ENCODE results near the gene LCN6.
A peak's percentile ranks its signal among the peaks of the same experiment; 100 is the strongest.

Gene LCN6

DNA sequence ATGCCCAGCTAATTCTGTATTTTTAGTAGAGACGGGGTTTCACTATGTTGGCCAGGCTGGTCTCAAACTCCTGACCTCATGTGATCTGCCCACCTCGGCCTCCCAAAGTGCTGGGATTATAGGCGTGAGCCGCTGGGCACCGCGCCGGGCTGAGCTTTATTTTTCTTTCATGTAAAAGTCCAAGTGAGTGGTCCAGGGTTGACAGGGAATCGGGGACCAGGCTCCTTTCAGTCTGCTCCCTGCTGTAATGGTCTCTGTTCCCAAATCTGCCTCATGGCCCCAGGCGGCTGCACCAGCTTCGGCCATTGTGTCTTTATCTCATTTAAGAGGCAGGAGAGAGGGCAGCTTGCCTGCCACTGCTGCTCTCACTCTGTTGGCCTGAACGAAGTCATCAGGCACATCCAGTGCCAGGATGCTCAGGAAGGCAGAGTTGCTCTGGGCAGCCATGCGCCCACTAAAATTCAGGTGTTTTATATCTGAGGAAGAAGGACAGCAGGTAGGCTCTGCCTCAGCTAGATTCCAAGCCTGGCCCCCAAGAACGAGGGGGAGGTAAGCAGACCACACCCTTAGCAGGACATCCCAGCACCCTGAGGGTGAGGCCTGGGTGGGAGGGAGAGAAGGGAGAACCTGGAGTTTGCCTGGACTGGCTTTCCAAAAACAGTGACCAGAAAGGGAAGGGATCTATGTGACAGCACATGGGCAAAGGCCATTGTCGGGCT lies 46.1 kb upstream of the LCN6 start:
- no peak overlapping the region for H3K27ac ChIP-seq (ENCODE audit: low read depth, low read length)
- H2BK120ac ChIP-seq (ENCODE audit: insufficient read depth, low read length, poor library complexity), result no peak overlapping the region
- H3K36me3 ChIP-seq (ENCODE audit: control insufficient read depth in 1 of 2, insufficient read depth in 2 of 2, low read length in 2 of 2), result peaks cover 8 to 13% of the 10 kb centered on the region in 2 experiments
- H3K4me3 ChIP-seq (ENCODE audit: low read depth, low read length), result no peak overlapping the region
- H2BK12ac ChIP-seq (ENCODE audit: low read length), result no peak overlapping the region
- H3K4me1 ChIP-seq (ENCODE audit: control insufficient read depth in 1 of 2, insufficient read depth in 2 of 2, low read length in 2 of 2), result peaks cover 26 to 32% of the 10 kb centered on the region in 2 experiments
- H3K18ac ChIP-seq (ENCODE audit: low read length), result peak overlapping the region; percentile 28
- H3K4ac ChIP-seq (ENCODE audit: low read depth, low read length), result no peak overlapping the region
- H2AFZ ChIP-seq (ENCODE audit: insufficient read depth, low read length, poor library complexity), result no peak overlapping the region
- H3K27me3 ChIP-seq (ENCODE audit: insufficient read depth, low read length), result no peaks in the 10 kb centered on the region
- H3K14ac ChIP-seq (ENCODE audit: low read length), result peak overlapping the region; percentile 14
- no peak overlapping the region for H3K23ac ChIP-seq (ENCODE audit: low read length)
- no CpG with 5 or more reads among the region's 14 CpGs for whole genome bisulfite sequencing (ENCODE audit: extremely low coverage, insufficient coverage, insufficient read length)
- no peak overlapping the region for H4K12ac ChIP-seq (ENCODE audit: low read depth, low read length)
- H2BK5ac ChIP-seq (ENCODE audit: low read depth, low read length, poor library complexity), result no peak overlapping the region
- H3K4me2 ChIP-seq (ENCODE audit: low read length), result no peak overlapping the region
- H4K8ac ChIP-seq (ENCODE audit: low read depth, low read length), result no peak overlapping the region
- no peak overlapping the region for H2AK5ac ChIP-seq (ENCODE audit: low read length)
- H3K9ac ChIP-seq (ENCODE audit: low read length), result no peak overlapping the region
- peaks cover 13% of the 10 kb centered on the region for H3K79me1 ChIP-seq (ENCODE audit: low read length)
- DNase-seq, result no peak
- peaks cover 5% of the 10 kb centered on the region for H3K79me2 ChIP-seq (ENCODE audit: control insufficient read depth, insufficient read depth, low read length, poor library complexity)
- peak overlapping the region; percentile 16 for H4K91ac ChIP-seq (ENCODE audit: low read depth, low read length)
- peaks cover 2% of the 10 kb centered on the region for H3K9me3 ChIP-seq (ENCODE audit: insufficient read depth, low read depth, low read length)

DNA sequence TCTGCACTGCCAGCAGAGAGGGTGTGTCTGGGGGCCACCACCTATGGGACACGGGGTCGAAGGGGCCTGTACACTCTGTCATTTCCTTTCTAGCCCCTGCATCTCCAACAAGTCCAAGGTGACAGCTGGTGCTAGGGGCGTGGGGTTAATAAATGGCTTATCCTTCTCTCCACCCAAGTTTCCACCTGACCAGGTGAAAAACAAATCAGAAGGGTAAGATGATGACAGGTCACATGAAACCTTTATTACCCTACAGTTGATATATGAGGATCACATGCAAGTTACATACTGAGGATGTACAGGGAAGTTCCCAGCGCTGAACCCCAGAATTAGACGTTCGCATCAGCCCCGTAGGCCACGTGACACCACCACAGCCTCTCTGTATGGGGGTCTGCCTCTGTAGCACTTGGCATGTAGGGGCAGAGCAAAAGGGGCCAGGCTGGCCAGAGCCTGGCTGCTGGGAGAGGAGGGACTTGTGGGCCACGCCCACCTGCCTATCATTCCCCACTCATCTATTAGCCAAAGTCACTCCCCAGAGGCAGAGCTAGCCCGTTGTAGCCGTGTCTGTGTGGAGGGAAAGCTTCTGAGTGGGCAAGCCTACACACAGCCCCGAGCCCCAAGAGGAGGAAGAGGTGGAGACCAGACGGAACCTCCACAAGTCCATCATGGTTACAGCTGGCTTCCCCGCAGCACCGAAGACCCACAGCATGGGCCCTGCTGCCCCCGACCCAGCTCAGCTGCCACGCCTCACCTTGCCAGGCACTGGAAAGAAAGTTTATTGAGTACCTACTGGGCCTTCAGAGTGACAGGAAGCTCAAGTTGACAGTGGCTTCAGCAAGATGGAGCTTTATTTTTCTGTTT lies 45.0 kb upstream of the LCN6 start:
- H3K4me1 ChIP-seq (ENCODE audit: control insufficient read depth in 1 of 2, insufficient read depth in 2 of 2, low read length in 2 of 2), result peaks cover 24 to 30% of the 10 kb centered on the region in 2 experiments
- no peak overlapping the region for H2AFZ ChIP-seq (ENCODE audit: insufficient read depth, low read length, poor library complexity)
- no peak overlapping the region for H3K14ac ChIP-seq (ENCODE audit: low read length)
- no peak overlapping the region for H3K23ac ChIP-seq (ENCODE audit: low read length)
- H3K79me2 ChIP-seq (ENCODE audit: control insufficient read depth, insufficient read depth, low read length, poor library complexity), result peaks cover 4% of the 10 kb centered on the region
- no peak overlapping the region for H2BK5ac ChIP-seq (ENCODE audit: low read depth, low read length, poor library complexity)
- peaks cover 2% of the 10 kb centered on the region for H3K9me3 ChIP-seq (ENCODE audit: insufficient read depth, low read depth, low read length)
- H3K4ac ChIP-seq (ENCODE audit: low read depth, low read length), result no peak overlapping the region
- H3K79me1 ChIP-seq (ENCODE audit: low read length), result peaks cover 16% of the 10 kb centered on the region
- peaks cover 8 to 13% of the 10 kb centered on the region in 2 experiments for H3K36me3 ChIP-seq (ENCODE audit: control insufficient read depth in 1 of 2, insufficient read depth in 2 of 2, low read length in 2 of 2)
- no peak overlapping the region for H3K27ac ChIP-seq (ENCODE audit: low read depth, low read length)
- no peak overlapping the region for H3K4me3 ChIP-seq (ENCODE audit: low read depth, low read length)
- DNase-seq, result no peak
- no peak overlapping the region for H2BK12ac ChIP-seq (ENCODE audit: low read length)
- H2BK120ac ChIP-seq (ENCODE audit: insufficient read depth, low read length, poor library complexity), result no peak overlapping the region
- no peak overlapping the region for H4K8ac ChIP-seq (ENCODE audit: low read depth, low read length)
- H4K91ac ChIP-seq (ENCODE audit: low read depth, low read length), result no peak overlapping the region
- H3K27me3 ChIP-seq (ENCODE audit: insufficient read depth, low read length), result no peaks in the 10 kb centered on the region
- no peak overlapping the region for H2AK5ac ChIP-seq (ENCODE audit: low read length)
- no peak overlapping the region for H4K12ac ChIP-seq (ENCODE audit: low read depth, low read length)
- H3K9ac ChIP-seq (ENCODE audit: low read length), result no peak overlapping the region
- H3K4me2 ChIP-seq (ENCODE audit: low read length), result no peak overlapping the region
- peak overlapping the region; percentile 26 for H3K18ac ChIP-seq (ENCODE audit: low read length)
- WGBS (ENCODE audit: extremely low coverage, insufficient coverage, insufficient read length), result no CpG with 5 or more reads among the region's 17 CpGs

DNA sequence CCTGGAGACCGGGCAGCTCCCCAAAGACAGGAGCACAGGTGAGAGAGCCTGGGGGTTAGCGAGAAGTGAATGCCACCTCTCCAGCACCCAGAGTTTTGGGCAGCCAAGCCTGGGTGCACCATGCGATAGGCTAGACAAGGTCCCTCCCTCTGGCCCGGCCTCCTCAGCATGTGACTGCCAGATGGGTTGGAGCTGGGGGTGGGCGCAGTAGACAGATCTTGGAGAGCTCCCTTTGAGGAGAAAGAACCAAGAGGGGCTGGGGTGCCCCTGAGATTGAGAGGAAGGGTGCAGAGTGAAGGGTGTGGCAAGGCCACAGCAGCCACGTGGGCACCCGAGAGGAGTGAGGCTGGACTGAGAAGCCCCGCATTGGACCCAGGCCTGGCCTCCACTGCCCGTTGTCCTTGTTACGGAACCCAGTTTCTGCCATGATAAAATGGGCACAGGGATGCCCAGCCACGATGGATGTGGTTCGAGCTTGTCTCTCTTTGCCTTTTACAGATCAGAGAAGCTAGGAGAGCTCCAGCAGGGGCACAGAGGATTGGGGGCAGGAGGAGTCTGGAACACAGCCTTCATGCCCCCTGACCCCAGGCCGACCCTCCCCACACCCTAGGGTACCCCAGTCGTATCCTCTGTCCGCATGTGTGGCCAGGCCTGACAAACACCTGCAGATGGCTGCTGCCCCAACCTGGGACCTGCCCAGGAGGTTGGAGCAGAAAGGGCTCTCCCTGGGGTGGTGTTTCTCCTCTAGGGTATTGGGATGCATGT lies 44.2 kb upstream of the LCN6 start:
- Histone ChIP-seq H3K79me1 (ENCODE audit: low read length) (peaks cover 16% of the 10 kb centered on the region), H2BK120ac (ENCODE audit: insufficient read depth, low read length, poor library complexity) (no peak overlapping the region)
- WGBS (ENCODE audit: extremely low coverage, insufficient coverage, insufficient read length), result no CpG with 5 or more reads among the region's 15 CpGs

More for the DNA sequence above, 44.2 kb upstream of the LCN6 start:
- Histone ChIP-seq H2BK5ac (ENCODE audit: low read depth, low read length, poor library complexity) (no peak overlapping the region), H3K9me3 (ENCODE audit: insufficient read depth, low read depth, low read length) (peaks cover 2% of the 10 kb centered on the region), H3K79me2 (ENCODE audit: control insufficient read depth, insufficient read depth, low read length, poor library complexity) (peaks cover 4% of the 10 kb centered on the region), H3K18ac (ENCODE audit: low read length) (peak overlapping the region; percentile 66), H2AFZ (ENCODE audit: insufficient read depth, low read length, poor library complexity) (no peak overlapping the region), H3K14ac (ENCODE audit: low read length) (no peak overlapping the region), H3K36me3 (ENCODE audit: control insufficient read depth in 1 of 2, insufficient read depth in 2 of 2, low read length in 2 of 2) (peaks cover 8 to 13% of the 10 kb centered on the region in 2 experiments), H3K27ac (ENCODE audit: low read depth, low read length) (no peak overlapping the region), H3K23ac (ENCODE audit: low read length) (no peak overlapping the region), H3K4me2 (ENCODE audit: low read length) (no peak overlapping the region), H4K91ac (ENCODE audit: low read depth, low read length) (peak overlapping the region; percentile 74), H4K12ac (ENCODE audit: low read depth, low read length) (no peak overlapping the region), H2AK5ac (ENCODE audit: low read length) (no peak overlapping the region), H3K4ac (ENCODE audit: low read depth, low read length) (no peak overlapping the region), H3K4me3 (ENCODE audit: low read depth, low read length) (no peak overlapping the region), H3K9ac (ENCODE audit: low read length) (no peak overlapping the region), H3K4me1 (ENCODE audit: control insufficient read depth in 1 of 2, insufficient read depth in 2 of 2, low read length in 2 of 2) (peaks cover 24 to 30% of the 10 kb centered on the region in 2 experiments), H4K8ac (ENCODE audit: low read depth, low read length) (peak overlapping the region; percentile 8), H2BK12ac (ENCODE audit: low read length) (no peak overlapping the region), H3K27me3 (ENCODE audit: insufficient read depth, low read length) (no peaks in the 10 kb centered on the region)
- no peak for DNase-seq
